Mucosa of gallbladder (tissue), 1 donor: Measurements from ENCODE around the gene CHD3. TPM values are rescaled to one million over a fixed set of nuclear protein-coding genes. Genes with fewer than 3 reads are reported as not detected.
"Not testable (repeated sequence)": the region's sequence is repeated elsewhere in the genome, so short reads cannot be mapped to it uniquely, and the experiment has no call there.

Experiments
- DNase-seq: peaks from one replicate; pipeline ENCODE4 v3.0.0-alpha.2; 2020; ENCODE audit warnings: low spot score
- total RNA-seq: library from RNA; stranded (reverse); gene quantifications from one replicate; pipeline ENCODE4 v1.2.1, GENCODE V29; 2021
- donor health status: DM: no; HTN: no; CAD: no.

Gene CHD3
- total RNA-seq, 1 donor from 2014 or later, result 127 TPM

- DNase-seq, result peak; percentile 100
Observed at GRCh38 chr17:7931709-7932482, 43.3 kb downstream of the CHD3 start, which contains the start of the genes CNTROB and TRAPPC1. TSS of gene CNTROB (plus strand) at chr17:7932206. CDS start at chr17:7933080, 874 bp downstream. TSS of gene TRAPPC1 (minus strand) at chr17:7931946. CDS start at chr17:7931829, 117 bp downstream.

GRCh38 chr17:7932483-7932891 lies 43.9 kb downstream of the CHD3 start:
- peak; percentile 13 for DNase-seq

GRCh38 chr17:7932949-7933348 lies 44.4 kb downstream of the CHD3 start:
- DNase-seq, result peak; percentile 19

- no peak for DNase-seq
Observed at GRCh38 chr17:7935859-7936258, 47.3 kb downstream of the CHD3 start.

GRCh38 chr17:7940034-7940433 lies 51.4 kb downstream of the CHD3 start:
- no peak for DNase-seq

- no peak for DNase-seq
Observed at GRCh38 chr17:7940743-7941142, 52.2 kb downstream of the CHD3 start.

GRCh38 chr17:7943291-7943690 lies 54.7 kb downstream of the CHD3 start:
- no peak for DNase-seq

- no peak for DNase-seq
Observed at GRCh38 chr17:7944326-7944725, 55.7 kb downstream of the CHD3 start.

GRCh38 chr17:7945651-7946050 lies 57.1 kb downstream of the CHD3 start:
- no peak for DNase-seq

GRCh38 chr17:7946441-7946840 lies 57.9 kb downstream of the CHD3 start:
- DNase-seq, result no peak

- no peak for DNase-seq
Observed at GRCh38 chr17:7947651-7948050, 59.1 kb downstream of the CHD3 start.

GRCh38 chr17:7950578-7950977 lies 62.0 kb downstream of the CHD3 start:
- DNase-seq, result no peak

- DNase-seq, result no peak
Observed at GRCh38 chr17:7951143-7951792, 62.7 kb downstream of the CHD3 start.

- DNase-seq, result not testable (repeated sequence)
Observed at GRCh38 chr17:7953266-7953665, 64.7 kb downstream of the CHD3 start.

GRCh38 chr17:7955414-7956227 lies 67.0 kb downstream of the CHD3 start:
- DNase-seq, result no peak

GRCh38 chr17:7956228-7956965 lies 67.8 kb downstream of the CHD3 start:
- DNase-seq, result peak; percentile 68

GRCh38 chr17:7959503-7960253 lies 71.1 kb downstream of the CHD3 start:
- DNase-seq, result no peak

GRCh38 chr17:7961421-7961820 lies 72.8 kb downstream of the CHD3 start:
- DNase-seq, result no peak
